Brain microvascular endothelial cell (primary cell): ENCODE data around the gene SYT14.
"Not testable (repeated sequence)": the region's sequence is repeated elsewhere in the genome, so short reads cannot be mapped to it uniquely, and the experiment has no call there.

Experiments
- DNase-seq: peaks from one replicate; pipeline ENCODE4 v3.0.0-alpha.2; 2020
- H3K27ac ChIP-seq: fragments of 250-450 bp; sonication (Bioruptor Pico); 2 replicates; pipeline ENCODE4 v1.5.1; 2020; ENCODE audit warnings: mild to moderate bottlenecking, moderate library complexity
- H3K27me3 ChIP-seq: fragments of 250-450 bp; sonication (Bioruptor Pico); replicated peaks from 2 replicates; pipeline ENCODE4 v1.5.1; 2020; ENCODE audit warnings: mild to moderate bottlenecking
- H3K36me3 ChIP-seq: fragments of 250-450 bp; sonication (Bioruptor Pico); replicated peaks from 2 replicates; pipeline ENCODE4 v1.5.1; 2020; ENCODE audit warnings: mild to moderate bottlenecking
- H3K4me3 ChIP-seq: 2 replicates; pipeline ENCODE4 v1.5.1; 2011; ENCODE audit warnings: low read depth, mild to moderate bottlenecking, control low read depth, low read length, moderate library complexity
- CTCF ChIP-seq: IDR thresholded peaks from 2 replicates; pipeline ENCODE4 v1.5.1; 2011; ENCODE audit warnings: low read depth, mild to moderate bottlenecking, moderate library complexity, low read length, control low read depth, inconsistent platforms; ENCODE audit errors: missing control alignments
- in situ Hi-C: cut with HindIII; loops from 2 replicates; pipeline ENCODE4 v1.10.0; 2017; ENCODE audit warnings: low sequenced_read_pairs, low pct_ligation_motif_present

SYT14 gene

GRCh38 chr1:210185063-210185462, 247.0 kb downstream of the SYT14 start:
- DNase-seq: no peak
- Histone ChIP-seq H3K27ac (no peak overlapping the region), H3K36me3 (no peaks in the 10 kb centered on the region), H3K4me3 (no peak overlapping the region), H3K27me3 (no peaks in the 10 kb centered on the region)
- no peak for TF ChIP-seq CTCF
- in situ Hi-C loops: no loop called here

DNA sequence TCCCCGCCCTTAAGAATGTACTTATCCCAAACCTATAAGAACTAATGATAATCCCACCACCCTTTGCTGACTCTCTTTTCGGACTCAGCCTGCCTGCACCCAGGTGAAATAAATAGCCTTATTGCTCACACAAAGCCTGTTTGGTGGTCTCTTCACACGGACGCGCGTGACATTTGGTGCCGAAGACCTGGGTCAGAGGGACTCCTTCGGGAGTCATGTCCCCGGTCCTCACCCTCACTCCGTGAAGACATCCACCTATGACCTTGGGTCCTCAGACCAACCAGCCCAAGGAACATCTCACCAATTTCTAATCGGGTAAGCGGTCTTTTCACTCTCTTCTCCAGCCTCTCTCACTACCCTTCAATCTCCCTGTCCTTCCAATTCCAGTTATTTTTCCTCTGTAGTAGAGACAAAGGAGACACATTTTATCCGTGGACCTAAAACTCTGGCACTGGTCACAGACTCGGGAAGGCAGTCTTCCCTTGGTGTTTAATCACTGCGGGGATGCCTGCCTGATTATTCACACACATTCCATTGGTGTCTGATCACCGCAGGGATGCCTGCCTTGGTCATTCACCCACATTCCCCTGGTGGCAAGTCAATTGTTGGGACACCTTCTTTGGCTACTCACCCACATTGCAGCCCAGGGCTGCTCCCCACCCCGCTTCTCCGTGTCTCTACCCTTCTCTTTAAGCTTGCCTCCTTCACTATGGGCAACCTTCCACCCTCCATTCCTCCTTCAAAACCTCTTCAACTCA, 250.0 kb downstream of the SYT14 start:
- H3K36me3 ChIP-seq, H3K27me3 ChIP-seq, H3K27ac ChIP-seq, H3K4me3 ChIP-seq, in situ Hi-C loops: not testable (repeated sequence)
- DNase-seq: peak; percentile 72

- no peak for TF ChIP-seq CTCF
- Histone ChIP-seq H3K36me3 (no peaks in the 10 kb centered on the region), H3K27ac (no peak overlapping the region), H3K27me3 (no peaks in the 10 kb centered on the region), H3K4me3 (no peak overlapping the region)
- in situ Hi-C loops: no loop called here
- no peak for DNase-seq
Observed at GRCh38 chr1:210189426-210189825, 251.4 kb downstream of the SYT14 start.

- in situ Hi-C loops: no loop called here
- DNase-seq: no peak
- TF ChIP-seq CTCF: no peak
Observed at GRCh38 chr1:210195635-210196160, 257.7 kb downstream of the SYT14 start.

GRCh38 chr1:210196266-210196665, 258.2 kb downstream of the SYT14 start:
- H3K4me3 ChIP-seq, H3K36me3 ChIP-seq, DNase-seq, H3K27me3 ChIP-seq, H3K27ac ChIP-seq, in situ Hi-C loops: not testable (repeated sequence)

More at GRCh38 chr1:210195635-210196160, 257.7 kb downstream of the SYT14 start:
- no peaks in the 10 kb centered on the region for H3K27me3 ChIP-seq
- no peaks in the 10 kb centered on the region for H3K36me3 ChIP-seq
- no peak overlapping the region for H3K4me3 ChIP-seq
- no peak overlapping the region for H3K27ac ChIP-seq

- H3K27ac ChIP-seq: no peak overlapping the region
- H3K36me3 ChIP-seq: no peaks in the 10 kb centered on the region
- no peak overlapping the region for H3K4me3 ChIP-seq
- DNase-seq: no peak
- no peak for TF ChIP-seq CTCF
- H3K27me3 ChIP-seq: no peaks in the 10 kb centered on the region
- in situ Hi-C loops: no loop called here
Observed at GRCh38 chr1:210198840-210199239, 260.8 kb downstream of the SYT14 start.

DNA sequence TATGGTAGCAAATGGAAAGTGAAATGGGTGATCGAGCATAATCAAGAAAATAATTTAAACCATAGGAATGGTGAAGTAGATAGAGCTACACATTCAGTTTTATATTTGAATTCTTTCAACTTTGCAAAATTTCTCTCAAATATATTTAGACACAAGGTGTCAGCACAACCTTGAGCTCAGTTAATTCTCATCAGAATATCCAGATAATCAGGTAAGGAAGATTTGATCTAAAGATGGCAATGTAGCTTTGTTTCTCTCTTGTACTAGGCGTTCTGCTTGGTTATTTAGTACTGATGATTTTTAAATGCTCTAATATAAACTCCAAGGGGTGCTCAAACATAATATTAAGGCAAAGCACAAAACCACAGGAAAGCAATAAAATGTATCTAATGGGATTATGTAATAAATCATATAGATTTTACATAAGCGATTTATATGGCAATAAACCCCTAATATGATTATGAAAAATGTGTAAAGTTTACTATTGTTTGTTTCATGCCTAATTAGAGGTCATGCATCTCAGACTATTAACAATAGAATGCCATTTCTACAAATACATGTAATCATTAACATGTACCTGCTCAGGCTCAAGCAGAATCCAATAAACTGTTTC, 262.2 kb downstream of the SYT14 start:
- no peak for DNase-seq
- no peaks in the 10 kb centered on the region for H3K27me3 ChIP-seq
- H3K4me3 ChIP-seq: no peak overlapping the region
- no peaks in the 10 kb centered on the region for H3K36me3 ChIP-seq
- H3K27ac ChIP-seq: no peak overlapping the region
- in situ Hi-C loops: no loop called here
- no peak for TF ChIP-seq CTCF
